Measurements from ENCODE around the gene CNTN6.

The CNTN6 gene

DNA sequence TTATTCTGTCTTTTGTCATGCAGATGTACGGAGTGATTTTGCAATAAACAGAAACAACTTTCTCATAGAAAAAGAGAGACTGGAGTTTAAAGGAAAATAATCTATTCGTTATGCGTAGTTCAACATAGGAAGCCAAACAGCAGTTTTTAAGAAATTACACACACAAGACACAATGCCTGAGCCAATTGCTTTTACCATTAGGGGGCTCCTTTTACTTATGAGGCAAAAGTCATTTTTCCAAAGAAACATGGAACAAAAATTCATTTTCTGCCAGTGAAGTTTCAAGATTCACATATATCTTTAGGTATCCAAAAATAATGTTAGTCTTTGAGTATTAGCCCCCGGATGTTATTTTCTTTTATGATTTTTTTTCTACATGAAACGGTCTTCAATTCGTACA lies 10.7 kb downstream of the CNTN6 start:
- H3K4me3 ChIP-seq (ENCODE audit: low read length): no peak overlapping the region
- no peak for DNase-seq (ENCODE audit: low read depth)
- TF ChIP-seq, protein P1, sequence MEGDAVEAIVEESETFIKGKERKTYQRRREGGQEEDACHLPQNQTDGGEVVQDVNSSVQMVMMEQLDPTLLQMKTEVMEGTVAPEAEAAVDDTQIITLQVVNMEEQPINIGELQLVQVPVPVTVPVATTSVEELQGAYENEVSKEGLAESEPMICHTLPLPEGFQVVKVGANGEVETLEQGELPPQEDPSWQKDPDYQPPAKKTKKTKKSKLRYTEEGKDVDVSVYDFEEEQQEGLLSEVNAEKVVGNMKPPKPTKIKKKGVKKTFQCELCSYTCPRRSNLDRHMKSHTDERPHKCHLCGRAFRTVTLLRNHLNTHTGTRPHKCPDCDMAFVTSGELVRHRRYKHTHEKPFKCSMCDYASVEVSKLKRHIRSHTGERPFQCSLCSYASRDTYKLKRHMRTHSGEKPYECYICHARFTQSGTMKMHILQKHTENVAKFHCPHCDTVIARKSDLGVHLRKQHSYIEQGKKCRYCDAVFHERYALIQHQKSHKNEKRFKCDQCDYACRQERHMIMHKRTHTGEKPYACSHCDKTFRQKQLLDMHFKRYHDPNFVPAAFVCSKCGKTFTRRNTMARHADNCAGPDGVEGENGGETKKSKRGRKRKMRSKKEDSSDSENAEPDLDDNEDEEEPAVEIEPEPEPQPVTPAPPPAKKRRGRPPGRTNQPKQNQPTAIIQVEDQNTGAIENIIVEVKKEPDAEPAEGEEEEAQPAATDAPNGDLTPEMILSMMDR (IDR thresholded peaks at IDR 0.05; ENCODE audit: insufficient read depth, low read depth, low read length, missing control alignments): no peak

DNA sequence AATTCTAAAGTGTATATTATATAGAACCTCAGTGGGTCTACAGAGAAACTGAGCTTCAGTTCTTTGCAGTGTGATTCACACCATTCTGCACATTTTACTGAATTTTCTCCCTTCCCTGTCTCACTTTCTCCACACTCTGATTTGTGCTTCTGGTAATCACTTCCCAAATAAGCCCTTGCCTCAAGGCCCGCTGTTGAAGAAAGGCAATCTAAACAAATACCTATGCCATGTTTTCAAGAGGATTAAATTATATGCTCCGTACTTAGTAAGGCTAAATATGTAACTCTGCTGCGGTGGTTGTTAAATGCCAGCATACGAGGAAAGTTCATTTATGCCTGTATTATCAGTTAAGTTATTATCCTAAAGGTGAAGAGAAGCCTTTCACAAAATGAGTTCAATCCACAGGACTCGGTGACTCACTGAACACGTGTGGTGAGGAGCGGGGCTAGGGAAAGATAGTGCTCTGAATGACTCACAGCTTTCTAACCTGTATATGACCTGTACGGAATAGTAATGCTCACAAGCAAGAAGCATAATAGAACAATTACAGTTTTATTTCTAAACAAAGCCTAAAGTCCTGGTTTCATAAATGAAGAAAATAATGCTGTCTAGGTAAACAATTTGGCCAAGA lies 25.1 kb downstream of the CNTN6 start:
- peak; percentile 42 for DNase-seq (ENCODE audit: low read depth)
- no peak overlapping the region for H3K4me3 ChIP-seq (ENCODE audit: low read length)
- TF ChIP-seq, protein P1 (IDR thresholded peaks at IDR 0.05; ENCODE audit: insufficient read depth, low read depth, low read length, missing control alignments): no peak

DNA sequence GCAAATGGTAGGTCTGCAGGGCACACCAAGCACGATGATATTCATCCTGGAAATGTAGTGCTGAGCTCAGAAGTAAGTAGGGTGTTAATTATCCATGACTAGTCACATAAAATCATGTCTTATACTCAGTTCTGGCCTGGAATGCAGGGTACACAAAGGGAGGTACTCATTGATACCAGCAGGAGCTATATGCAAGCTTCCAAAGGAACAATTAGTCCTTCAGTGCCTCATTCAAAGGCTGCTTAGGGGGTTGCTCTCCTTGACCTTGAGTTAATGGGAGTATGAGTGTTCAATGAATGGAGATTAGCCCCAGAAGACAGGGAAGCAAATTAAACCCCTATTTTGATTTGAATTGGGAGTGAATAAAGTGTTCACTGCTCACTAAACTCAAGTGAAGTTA lies 38.3 kb downstream of the CNTN6 start:
- no peak for DNase-seq (ENCODE audit: low read depth)
- TF ChIP-seq, protein P1 (IDR thresholded peaks at IDR 0.05; ENCODE audit: insufficient read depth, low read depth, low read length, missing control alignments): no peak
- H3K4me3 ChIP-seq (ENCODE audit: low read length): no peak overlapping the region

DNA sequence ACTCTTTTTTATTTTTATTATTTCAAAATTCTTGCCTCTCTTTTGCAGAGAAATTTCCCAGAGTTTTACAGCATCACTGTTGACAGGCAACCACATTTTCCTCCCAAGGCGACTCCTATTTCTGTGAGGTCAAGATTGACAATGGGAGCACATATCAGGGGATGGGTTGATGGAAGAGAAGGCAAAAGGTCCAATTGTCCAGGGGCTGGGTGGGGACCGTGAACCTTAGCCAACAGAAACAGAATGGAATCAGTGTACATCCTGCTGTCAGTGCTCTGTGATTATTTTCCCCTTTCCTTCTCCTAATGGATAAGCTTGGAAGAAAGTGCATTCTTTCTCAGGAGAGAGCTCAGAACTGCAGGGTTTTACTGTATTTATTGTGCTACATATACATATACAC lies 42.4 kb downstream of the CNTN6 start:
- TF ChIP-seq, protein P1 (IDR thresholded peaks at IDR 0.05; ENCODE audit: insufficient read depth, low read depth, low read length, missing control alignments): no peak
- no peak overlapping the region for H3K4me3 ChIP-seq (ENCODE audit: low read length)
- DNase-seq (ENCODE audit: low read depth): no peak

DNA sequence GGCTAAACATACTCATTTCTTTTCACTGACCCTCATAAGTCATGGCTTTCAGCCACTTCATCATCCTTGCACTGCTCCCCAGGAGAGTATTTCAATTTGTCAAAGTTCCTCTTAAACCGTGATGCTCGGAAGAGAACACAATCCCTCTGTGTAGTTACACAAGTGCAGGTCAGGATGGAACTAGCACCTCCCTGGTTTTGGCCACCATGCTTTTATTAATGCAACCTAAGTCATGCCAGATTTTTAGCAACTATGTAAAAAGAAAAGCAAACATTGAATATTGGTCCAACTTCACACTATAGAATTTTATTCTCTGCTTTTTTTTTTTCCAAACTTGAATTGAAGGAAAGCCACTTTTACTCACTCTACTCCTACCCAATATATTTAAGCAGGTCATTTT lies 45.2 kb downstream of the CNTN6 start:
- H3K4me3 ChIP-seq (ENCODE audit: low read length): no peak overlapping the region
- TF ChIP-seq, protein P1 (IDR thresholded peaks at IDR 0.05; ENCODE audit: insufficient read depth, low read depth, low read length, missing control alignments): no peak
- DNase-seq (ENCODE audit: low read depth): no peak

DNA sequence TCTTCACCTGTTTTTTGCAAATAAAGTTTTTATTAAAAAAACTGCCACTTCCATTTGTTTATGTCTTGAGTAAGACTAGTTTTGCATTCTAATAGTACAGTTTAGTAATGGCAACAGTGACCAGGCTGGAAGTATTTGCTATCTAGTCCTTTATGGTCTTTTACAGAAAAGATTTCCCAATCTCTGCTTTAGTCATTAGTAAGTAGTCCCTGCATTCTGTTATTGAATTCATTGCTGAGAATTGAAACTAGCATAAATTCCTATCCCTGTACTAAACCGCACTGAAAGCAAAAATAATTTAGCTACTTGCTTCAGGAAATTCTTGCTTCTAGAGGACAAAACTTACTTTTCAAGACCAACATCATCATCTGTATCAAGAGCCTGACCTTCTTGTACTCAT lies 46.2 kb downstream of the CNTN6 start:
- DNase-seq (ENCODE audit: low read depth): no peak
- TF ChIP-seq, protein P1 (IDR thresholded peaks at IDR 0.05; ENCODE audit: insufficient read depth, low read depth, low read length, missing control alignments): no peak
- H3K4me3 ChIP-seq (ENCODE audit: low read length): no peak overlapping the region

DNA sequence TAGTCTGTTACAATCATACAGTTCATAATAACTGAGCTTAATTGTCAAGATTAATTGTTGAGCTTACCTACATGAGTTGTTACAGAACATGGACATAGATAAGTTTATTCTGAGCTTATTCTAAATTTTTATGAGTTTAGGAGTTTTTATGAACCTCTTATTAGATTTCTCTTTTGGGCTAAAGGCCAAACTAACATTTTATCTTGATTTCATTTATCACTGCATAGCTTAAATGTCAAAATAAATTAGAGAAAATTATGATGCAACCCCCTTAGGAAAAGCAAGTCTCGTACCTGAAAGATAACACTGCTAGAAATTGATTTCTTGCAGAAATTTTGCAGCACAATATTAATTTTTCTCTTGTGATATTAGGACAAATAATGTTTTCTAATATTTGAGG lies 54.5 kb downstream of the CNTN6 start:
- DNase-seq (ENCODE audit: low read depth): no peak
- H3K4me3 ChIP-seq (ENCODE audit: low read length): no peak overlapping the region
- TF ChIP-seq, protein P1 (IDR thresholded peaks at IDR 0.05; ENCODE audit: insufficient read depth, low read depth, low read length, missing control alignments): no peak

Measured in epithelial cell of esophagus (primary cell).